Placental pericyte (primary cell): ENCODE results near the gene TSTD1. TPM values are rescaled to one million over a fixed set of nuclear protein-coding genes. Genes with fewer than 3 reads are reported as not detected.

Source experiments
- small RNA-seq: library from RNA; depleted of rRNA; stranded (forward); fragments of <200 nt; gene quantifications from one replicate; pipeline ENCODE3, GENCODE V24; 2012; ENCODE audit warnings: low replicate concordance
- total RNA-seq: library from RNA; depleted of rRNA; stranded (reverse); fragments of >200 nt; gene quantifications from 2 replicates; pipeline ENCODE4 v1.2.3, GENCODE V29; 2012

Gene TSTD1, protein sequence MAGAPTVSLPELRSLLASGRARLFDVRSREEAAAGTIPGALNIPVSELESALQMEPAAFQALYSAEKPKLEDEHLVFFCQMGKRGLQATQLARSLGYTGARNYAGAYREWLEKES
- total RNA-seq: 5.7 and 6.7 TPM in 2 replicates

GRCh38 chr1:161038523-161039153 is at the start of gene TSTD1:
Gene TSTD1 (minus strand): TSS chr1:161038964. CDS start chr1:161038889, 75 bp downstream.

GRCh38 chr1:161069731-161070270 is 31.0 kb upstream of the TSTD1 start, which contains the start of gene ARHGAP30:
Gene ARHGAP30 (minus strand): TSS chr1:161069891. CDS start chr1:161069624, 267 bp downstream.

DNA sequence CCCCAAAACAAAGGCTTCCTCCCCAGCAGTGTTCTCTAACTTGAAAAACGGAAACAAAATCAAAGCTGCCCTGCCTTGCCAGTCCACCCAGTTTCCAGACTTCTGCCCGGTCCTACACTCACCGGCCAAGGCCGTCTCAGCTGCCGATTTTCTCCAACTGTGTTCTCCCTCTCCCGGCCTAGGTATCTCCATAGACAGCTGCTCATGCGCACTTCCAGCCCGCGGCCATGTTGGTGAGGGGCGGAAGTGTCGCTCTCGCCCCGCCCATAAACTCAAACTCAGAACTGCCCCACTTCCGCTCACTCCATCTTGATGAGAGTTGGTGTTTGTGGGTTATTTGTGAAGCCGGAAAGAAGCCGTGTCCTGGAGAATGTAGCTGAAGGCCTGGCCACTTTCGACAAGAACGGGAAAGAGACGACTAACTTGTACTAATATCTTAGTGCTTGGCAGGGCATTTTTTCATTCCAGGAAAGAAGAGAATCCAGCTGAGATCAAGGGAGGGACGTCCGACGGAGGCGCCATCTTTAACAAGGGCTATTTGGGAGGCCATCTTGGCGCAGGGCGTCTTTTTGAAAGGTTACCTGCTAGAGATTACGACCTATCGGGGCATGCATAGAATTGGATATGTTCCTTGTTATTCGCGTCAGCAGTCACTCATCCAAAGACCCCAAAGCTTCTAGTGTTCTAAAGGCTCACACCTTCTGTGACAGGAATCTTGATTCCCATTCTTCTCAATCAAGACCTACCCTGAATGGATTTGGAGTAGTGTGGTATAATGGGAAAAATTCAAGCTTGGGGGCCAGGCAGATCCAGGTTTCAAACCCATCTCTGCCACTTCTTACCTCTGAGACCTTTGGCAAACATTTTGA is 7.2 kb upstream of the TSTD1 start, which contains the start of gene USF1:
Gene USF1 (minus strand): TSS at position 242 of the 869 bp plus-strand sequence. CDS start 2,702 bp downstream, outside the sequence.

GRCh38 chr1:161020509-161021164 is 18.1 kb downstream of the TSTD1 start, which contains the start of gene F11R:
Gene F11R (minus strand): TSS chr1:161021152. CDS start chr1:161021073, 79 bp downstream.

Small RNA genes lying within 50 kb of the gene (small RNA-seq; reads per million reads assigned to genes)
- not detected for gene AL591806.2

Other genes starting within 250 kb of the TSTD1 start
- gene LY9, start 242.8 kb downstream of the TSTD1 start, total RNA-seq: not detected in 2 replicates
- not detected in 2 replicates for gene CD244, start 176.1 kb downstream of the TSTD1 start, total RNA-seq
- not detected in 2 replicates for gene ITLN1, start 153.8 kb downstream of the TSTD1 start, total RNA-seq
- not detected in 2 replicates for gene ITLN2, start 84.2 kb downstream of the TSTD1 start, total RNA-seq
- gene F11R, start 17.8 kb downstream of the TSTD1 start, total RNA-seq: 3.7 and 12.7 TPM in 2 replicates
- 51.0 and 92.8 TPM in 2 replicates for gene USF1, start 7.0 kb upstream of the TSTD1 start, total RNA-seq
- gene ARHGAP30, start 30.9 kb upstream of the TSTD1 start, total RNA-seq: under 0.01 TPM in 1 of 2 replicates, not detected in the other
- 1.1 and 2.6 TPM in 2 replicates for gene NECTIN4, start 50.6 kb upstream of the TSTD1 start, total RNA-seq
- 0.66 and 1.1 TPM in 2 replicates for gene KLHDC9, start 59.4 kb upstream of the TSTD1 start, total RNA-seq
- gene PFDN2, start 79.1 kb upstream of the TSTD1 start, total RNA-seq: 29.8 and 78.3 TPM in 2 replicates
- gene NIT1, start 79.1 kb upstream of the TSTD1 start, total RNA-seq: 23.2 and 34.6 TPM in 2 replicates
- gene DEDD, start 93.7 kb upstream of the TSTD1 start, total RNA-seq: 31.5 and 35.9 TPM in 2 replicates
- gene UFC1, start 115.0 kb upstream of the TSTD1 start, total RNA-seq: 66.7 and 120 TPM in 2 replicates
- gene USP21, start 120.5 kb upstream of the TSTD1 start, total RNA-seq: 10.7 and 12.0 TPM in 2 replicates
- 10.1 and 16.5 TPM in 2 replicates for gene PPOX, start 127.5 kb upstream of the TSTD1 start, total RNA-seq
- 33.9 and 34.1 TPM in 2 replicates for gene B4GALT3, start 138.5 kb upstream of the TSTD1 start, total RNA-seq
- 4.2 and 27.5 TPM in 2 replicates for gene ADAMTS4, start 160.1 kb upstream of the TSTD1 start, total RNA-seq
- gene NDUFS2, start 163.4 kb upstream of the TSTD1 start, total RNA-seq: 101 and 115 TPM in 2 replicates
- gene FCER1G, start 176.3 kb upstream of the TSTD1 start, total RNA-seq: not detected in 2 replicates
- gene APOA2, start 184.7 kb upstream of the TSTD1 start, total RNA-seq: not detected in 2 replicates
- gene TOMM40L, start 187.1 kb upstream of the TSTD1 start, total RNA-seq: 6.6 and 15.3 TPM in 2 replicates
- not detected in 2 replicates for gene NR1I3, start 199.2 kb upstream of the TSTD1 start, total RNA-seq
- gene PCP4L1, start 219.8 kb upstream of the TSTD1 start, total RNA-seq: not detected in 2 replicates